ENCODE data around the gene ASCC2.

Gene ASCC2

GRCh38 chr22:29751669-29752068 is 86.4 kb downstream of the ASCC2 start:
- no peak for DNase-seq

GRCh38 chr22:29750559-29751538 is 87.2 kb downstream of the ASCC2 start:
- peak; percentile 97 for DNase-seq

DNA sequence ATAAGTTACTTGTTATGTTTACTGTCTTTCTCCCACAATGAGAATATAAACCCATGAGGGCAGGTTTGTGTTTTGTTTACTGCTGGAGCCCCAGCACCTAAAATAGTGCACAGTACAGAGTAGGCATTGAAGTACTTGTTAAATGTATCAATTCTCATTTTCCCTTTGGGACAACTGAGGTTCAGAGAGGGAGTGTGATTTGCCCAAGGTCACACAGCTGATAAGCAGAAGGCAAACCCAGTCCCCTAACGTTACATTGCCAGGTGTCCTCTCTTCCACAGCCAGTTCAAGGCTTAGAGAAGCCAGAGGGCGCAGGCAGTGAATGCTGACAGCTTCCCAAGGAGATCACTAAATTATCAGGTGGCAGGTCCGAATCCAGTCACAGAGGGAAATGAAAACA is 88.0 kb downstream of the ASCC2 start:
- DNase-seq = no peak

DNA sequence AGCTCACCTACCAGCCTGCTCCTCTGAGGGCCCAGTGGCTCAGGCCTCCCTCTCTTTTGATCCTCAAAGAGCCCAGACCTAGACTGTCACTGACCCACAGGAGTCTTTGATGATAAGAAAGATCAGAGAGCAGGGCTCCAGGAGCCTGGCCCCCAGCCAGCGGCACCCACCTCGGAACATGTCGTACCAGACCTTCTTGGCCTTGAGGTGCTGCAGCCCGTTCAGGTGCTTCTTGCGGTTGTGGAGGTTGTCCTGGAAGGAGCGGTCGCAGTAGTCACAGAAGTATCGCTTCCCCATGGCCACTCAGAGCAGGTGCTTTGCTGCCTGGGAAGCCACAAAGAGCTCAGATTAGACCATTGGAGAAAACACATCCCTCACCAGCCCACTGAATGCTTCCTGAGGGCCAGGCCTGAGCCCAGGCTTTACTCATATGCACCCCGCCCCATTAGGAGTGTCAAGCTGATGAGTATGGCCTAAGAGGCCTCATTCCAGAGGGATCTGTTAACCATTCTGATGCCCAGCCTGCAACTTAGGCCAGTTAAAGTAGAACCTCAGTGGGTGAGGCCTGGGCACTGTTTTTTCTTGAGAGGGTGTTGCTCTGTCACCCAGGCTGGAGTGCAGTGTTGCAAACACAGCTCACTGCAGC is 89.7 kb downstream of the ASCC2 start:
- DNase-seq = no peak

- no peak for DNase-seq
These were observed 90.2 kb downstream of the ASCC2 start for GRCh38 chr22:29747832-29748231.

DNA sequence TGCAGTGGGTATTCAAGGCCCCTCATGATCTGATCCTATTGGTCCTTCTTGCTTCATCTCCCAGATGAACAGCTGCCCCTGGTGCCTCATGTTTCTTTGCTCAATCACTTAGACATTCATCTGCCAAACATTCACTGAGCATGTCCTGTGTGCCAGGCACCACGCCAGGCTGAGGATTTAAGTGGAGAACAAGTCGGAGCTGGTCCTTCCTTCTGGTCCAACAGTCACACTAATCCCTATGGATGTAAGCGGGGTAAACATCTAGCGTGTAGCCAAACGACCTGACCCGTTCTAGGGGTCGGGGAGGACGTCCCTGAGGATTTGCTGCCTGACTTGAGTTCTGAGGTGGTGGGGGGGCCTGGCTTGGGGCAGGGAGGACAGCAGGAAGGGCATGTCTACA is 93.2 kb downstream of the ASCC2 start:
- DNase-seq = no peak

DNA sequence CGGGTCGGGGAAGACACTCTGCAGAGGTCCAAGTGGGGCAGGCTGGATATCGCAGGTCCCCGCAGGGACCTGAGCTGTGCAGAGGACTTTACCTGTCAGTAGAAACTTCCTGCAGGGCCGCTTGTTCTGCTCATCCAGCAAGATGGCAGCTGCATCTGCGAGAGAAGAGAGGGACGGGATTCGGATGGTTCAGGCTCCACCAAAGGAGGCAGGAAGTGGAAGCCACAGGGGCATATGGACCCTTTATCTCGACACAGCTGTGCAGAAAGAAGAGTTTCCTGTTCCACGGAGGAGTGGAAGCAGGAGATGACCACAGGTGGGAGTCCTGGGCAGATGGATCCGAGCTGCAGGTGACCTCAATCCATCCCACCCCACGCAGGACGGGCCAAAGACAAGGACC is 95.7 kb downstream of the ASCC2 start:
- peak; percentile 15 for DNase-seq

DNA sequence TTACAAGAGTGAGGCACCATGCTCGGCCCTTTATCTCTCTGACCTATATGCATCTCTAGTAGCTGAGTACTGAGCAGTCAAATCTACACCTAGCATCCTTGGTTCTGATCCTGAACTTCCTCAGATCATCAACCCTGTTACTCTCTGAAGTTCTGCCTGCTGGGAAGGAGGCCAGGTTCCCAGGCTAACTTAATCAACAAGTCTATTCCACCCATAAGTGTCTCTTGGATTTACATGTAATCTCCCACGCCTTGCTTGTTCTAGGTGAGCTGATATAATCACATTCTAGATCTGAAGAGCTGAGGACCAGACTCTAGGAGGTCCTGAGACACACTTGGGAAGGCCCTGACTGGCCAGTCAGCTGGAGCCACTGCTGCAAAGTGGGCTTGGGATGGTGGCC is 96.1 kb downstream of the ASCC2 start:
- DNase-seq = no peak

DNA sequence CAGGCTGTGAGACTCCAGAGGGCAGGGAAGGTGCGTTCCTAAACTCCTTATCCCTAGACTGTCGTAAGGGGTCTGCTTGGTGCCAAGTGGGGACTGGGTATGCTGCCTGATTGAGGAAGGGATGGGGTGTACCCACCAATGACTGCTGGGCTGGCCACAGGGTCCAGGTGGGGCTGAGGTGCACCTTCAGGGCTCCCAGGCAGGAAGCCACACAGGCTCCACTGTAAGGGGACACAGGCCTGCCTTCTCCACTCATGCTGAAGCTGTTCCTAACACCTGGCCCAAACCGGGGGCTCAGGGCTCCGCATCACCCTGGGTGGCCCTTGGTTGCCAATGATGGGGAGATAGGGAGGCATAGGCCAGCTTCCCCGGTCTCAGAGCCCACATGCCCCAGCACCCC is 97.9 kb downstream of the ASCC2 start:
- DNase-seq = no peak

- no peak for DNase-seq
These were observed 98.7 kb downstream of the ASCC2 start for GRCh38 chr22:29739346-29739875.

All from GF-D8 (cell line).